ENCODE measurements around the gene SNAI1. TPM values are rescaled to one million over a fixed set of nuclear protein-coding genes. Genes with fewer than 3 reads are reported as not detected.
A peak's percentile ranks its signal among the peaks of the same experiment; 100 is the strongest.

SNAI1 gene
- total RNA-seq, 1 experiment from 2014 or later, result not detected

- DNase-seq (ENCODE audit: low read depth), result no peak
These were observed 29.8 kb downstream of the SNAI1 start for GRCh38 chr20:50012282-50013263.

- no peak for DNase-seq (ENCODE audit: low read depth)
These were observed 31.2 kb downstream of the SNAI1 start for GRCh38 chr20:50013976-50014375.

GRCh38 chr20:50014570-50015562 lies 32.1 kb downstream of the SNAI1 start:
- no peak for DNase-seq (ENCODE audit: low read depth)

GRCh38 chr20:50015636-50015992 lies 32.8 kb downstream of the SNAI1 start:
- no peak for DNase-seq (ENCODE audit: low read depth)

- no peak for DNase-seq (ENCODE audit: low read depth)
These were observed 33.4 kb downstream of the SNAI1 start for GRCh38 chr20:50015993-50016770.

GRCh38 chr20:50017160-50017559 lies 34.4 kb downstream of the SNAI1 start:
- no peak for DNase-seq (ENCODE audit: low read depth)

- DNase-seq (ENCODE audit: low read depth), result no peak
These were observed 34.9 kb downstream of the SNAI1 start for GRCh38 chr20:50017576-50018248.

GRCh38 chr20:50019466-50020256 lies 36.9 kb downstream of the SNAI1 start:
- DNase-seq (ENCODE audit: low read depth), result no peak

GRCh38 chr20:50020288-50020687 lies 37.5 kb downstream of the SNAI1 start:
- peak; percentile 26 for DNase-seq (ENCODE audit: low read depth)

GRCh38 chr20:50022676-50023075 lies 39.9 kb downstream of the SNAI1 start:
- DNase-seq (ENCODE audit: low read depth), result no peak

GRCh38 chr20:50023116-50023805 lies 40.5 kb downstream of the SNAI1 start:
- DNase-seq (ENCODE audit: low read depth), result no peak

GRCh38 chr20:50026746-50027575 lies 44.2 kb downstream of the SNAI1 start:
- DNase-seq (ENCODE audit: low read depth), result no peak

- peak; percentile 86 for DNase-seq (ENCODE audit: low read depth)
These were observed 44.9 kb downstream of the SNAI1 start for GRCh38 chr20:50027611-50028105.

GRCh38 chr20:50029083-50029696 lies 46.4 kb downstream of the SNAI1 start:
- no peak for DNase-seq (ENCODE audit: low read depth)

- DNase-seq (ENCODE audit: low read depth), result peak; percentile 89
These were observed 47.1 kb downstream of the SNAI1 start for GRCh38 chr20:50029697-50030461.

GRCh38 chr20:50032955-50033666 lies 50.3 kb downstream of the SNAI1 start:
- DNase-seq (ENCODE audit: low read depth), result no peak
